Spleen (tissue), 13 donors: ENCODE measurements around the gene DDX20. TPM values are rescaled to one million over a fixed set of nuclear protein-coding genes. Genes with fewer than 3 reads are reported as not detected.

ENCODE experiments used
- DNase-seq: peaks from one replicate; pipeline ENCODE4 v3.0.0-alpha.2; 2020
- H3K27ac ChIP-seq, 8 donors: fragments of 200-600 bp; sonication (generic) in 7 of 8; 1 replicate in 4 of 8; 2 replicates in 4 of 8; pipeline versions ENCODE4 v1.5.0 to v1.8.0; 2016 to 2021; ENCODE audit warnings: inconsistent platforms in 4 of 8, mild to moderate bottlenecking in 4 of 8, moderate library complexity in 1 of 8
- H3K27me3 ChIP-seq, 7 donors: fragments of 200-600 bp; sonication (generic) in 6 of 7; replicated peaks in 1 of 7; 1 replicate in 4 of 7; 2 replicates in 3 of 7; pipeline versions ENCODE4 v1.5.0 to v1.8.0; 2016 to 2021; ENCODE audit warnings: inconsistent platforms in 3 of 7, mild to moderate bottlenecking in 1 of 7
- H3K36me3 ChIP-seq, 6 donors: fragments of 200-600 bp; sonication (generic) in 5 of 6; 1 replicate in 4 of 6; 2 replicates in 2 of 6; pipeline versions ENCODE4 v1.5.0 to v1.8.0; 2016 to 2021; ENCODE audit warnings: inconsistent platforms in 2 of 6
- H3K4me1 ChIP-seq, 6 donors: fragments of 200-600 bp; sonication (generic) in 5 of 6; 1 replicate in 3 of 6; 2 replicates in 3 of 6; pipeline versions ENCODE4 v1.5.0 to v1.8.0; 2016 to 2021; ENCODE audit warnings: inconsistent platforms in 3 of 6
- H3K4me3 ChIP-seq, 8 donors: fragments of 200-600 bp; sonication (generic) in 7 of 8; 1 replicate in 4 of 8; 2 replicates in 4 of 8; pipeline versions ENCODE4 v1.5.0 to v1.8.0; 2016 to 2021; ENCODE audit warnings: inconsistent platforms in 4 of 8, mild to moderate bottlenecking in 4 of 8, moderate library complexity in 2 of 8
- H3K9me3 ChIP-seq, 8 donors: fragments of 200-600 bp; sonication (generic) in 7 of 8; 1 replicate in 4 of 8; 2 replicates in 4 of 8; pipeline versions ENCODE4 v1.5.0 to v1.8.0; 2016 to 2021; ENCODE audit warnings: inconsistent platforms in 4 of 8
- POLR2A ChIP-seq, 3 donors: fragments of 450-650 bp; IDR thresholded peaks; one replicate each; pipeline ENCODE4 v1.5.1; 2017; ENCODE audit warnings: antibody characterized with exemption in 3 of 3, mild to moderate bottlenecking in 1 of 3
- POLR2AphosphoS5 ChIP-seq, 3 donors: sonication (generic); formaldehyde crosslinking; IDR thresholded peaks; one replicate each; pipeline ENCODE4 v1.5.1; 2017; ENCODE audit warnings: antibody characterized with exemption in 3 of 3
- WGBS, 5 donors: extraction: QIAGEN DNeasy Blood & Tissue Kit in 3 of 5; methylation state at CpG; one replicate each; pipeline versions ENCODE4 v1.1.5 to v1.1.7; 2013 to 2018; 5-methylcytosine and 5-hydroxymethylcytosine counted together
- intact Hi-C: fragments of 100-400 bp; cut with DNase I; formaldehyde crosslinking; loops from one replicate; pipeline ENCODE4 v1.15.0; 2023; ENCODE audit warnings: low total_unique reads
- long read RNA-seq, 2 donors: transcript quantifications; one replicate each; lab custom pipeline, GENCODE V29; 2026
- polyA plus RNA-seq, 3 donors: library from polyadenylated mRNA; stranded (reverse); fragments of 200-250 nt; gene quantifications; one replicate each; pipeline ENCODE4 v1.2.1, GENCODE V29; 2013
- total RNA-seq, 7 donors: library from RNA; depleted of rRNA in 3 of 7; stranded (reverse); fragments of >200 nt in 3 of 7; fragmentation: NEBNext Ultra II Directional in 4 of 7; extraction: Animal tissue kit (Norgen Biotek cat#: 25700) in 4 of 7; gene quantifications; one replicate each; pipeline versions ENCODE4 v1.1.0 to v1.2.1, GENCODE V29; 2016 to 2021
- TF ChIP-seq, protein P1 (sequence below), 11 experiments: fragments of 200-600 bp in 7 of 11; fragments of 450-650 bp in 4 of 11; sonication (generic) in 4 of 11; IDR thresholded peaks in 8 of 11; conservative IDR thresholded peaks in 3 of 11; 1 replicate in 7 of 11; 2 replicates in 4 of 11; pipeline versions ENCODE4 v1.4.0 to v1.8.0; 2016 to 2021; ENCODE audit warnings: antibody characterized with exemption in 11 of 11, inconsistent platforms in 4 of 11, mild to moderate bottlenecking in 1 of 11
- donor health status: healthy with polysubstance abuse.
- donor health status: DM: no; HTN: no; CAD: no; lungs with moderate emphysema.
- donor health status: DM: no; HTN: no; CAD: no.
- donor health status: Bipolar disorder and iron deficiency.
- donor health status: healthy.
- donor health status: DM: no; HTN: no; CAD: no.
- donor health status: DM: yes; HTN: yes; CAD: no.

The DDX20 gene, protein sequence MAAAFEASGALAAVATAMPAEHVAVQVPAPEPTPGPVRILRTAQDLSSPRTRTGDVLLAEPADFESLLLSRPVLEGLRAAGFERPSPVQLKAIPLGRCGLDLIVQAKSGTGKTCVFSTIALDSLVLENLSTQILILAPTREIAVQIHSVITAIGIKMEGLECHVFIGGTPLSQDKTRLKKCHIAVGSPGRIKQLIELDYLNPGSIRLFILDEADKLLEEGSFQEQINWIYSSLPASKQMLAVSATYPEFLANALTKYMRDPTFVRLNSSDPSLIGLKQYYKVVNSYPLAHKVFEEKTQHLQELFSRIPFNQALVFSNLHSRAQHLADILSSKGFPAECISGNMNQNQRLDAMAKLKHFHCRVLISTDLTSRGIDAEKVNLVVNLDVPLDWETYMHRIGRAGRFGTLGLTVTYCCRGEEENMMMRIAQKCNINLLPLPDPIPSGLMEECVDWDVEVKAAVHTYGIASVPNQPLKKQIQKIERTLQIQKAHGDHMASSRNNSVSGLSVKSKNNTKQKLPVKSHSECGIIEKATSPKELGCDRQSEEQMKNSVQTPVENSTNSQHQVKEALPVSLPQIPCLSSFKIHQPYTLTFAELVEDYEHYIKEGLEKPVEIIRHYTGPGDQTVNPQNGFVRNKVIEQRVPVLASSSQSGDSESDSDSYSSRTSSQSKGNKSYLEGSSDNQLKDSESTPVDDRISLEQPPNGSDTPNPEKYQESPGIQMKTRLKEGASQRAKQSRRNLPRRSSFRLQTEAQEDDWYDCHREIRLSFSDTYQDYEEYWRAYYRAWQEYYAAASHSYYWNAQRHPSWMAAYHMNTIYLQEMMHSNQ
- 10 to 100 TPM; 12.2 to 40.3 (median 16.1) TPM for total RNA-seq
- polyA plus RNA-seq = 10 to 100 TPM in 1 of 3 donors, 1 to 10 TPM in 2; 7.6 to 10.0 (median 8.4) TPM
- long read RNA-seq, donor 1, full-length matches to known transcripts = 6 of 18 reads
- long read RNA-seq, donor 1, partial matches to known transcripts = 12 of 18 reads
- long read RNA-seq, donor 1, other reads (novel, unspliced or antisense) = 0 of 18 reads
- long read RNA-seq, donor 2, full-length matches to known transcripts = 4 of 4 reads
- long read RNA-seq, donor 2, partial matches to known transcripts = 0 of 4 reads
- long read RNA-seq, donor 2, other reads (novel, unspliced or antisense) = 0 of 4 reads

DNA sequence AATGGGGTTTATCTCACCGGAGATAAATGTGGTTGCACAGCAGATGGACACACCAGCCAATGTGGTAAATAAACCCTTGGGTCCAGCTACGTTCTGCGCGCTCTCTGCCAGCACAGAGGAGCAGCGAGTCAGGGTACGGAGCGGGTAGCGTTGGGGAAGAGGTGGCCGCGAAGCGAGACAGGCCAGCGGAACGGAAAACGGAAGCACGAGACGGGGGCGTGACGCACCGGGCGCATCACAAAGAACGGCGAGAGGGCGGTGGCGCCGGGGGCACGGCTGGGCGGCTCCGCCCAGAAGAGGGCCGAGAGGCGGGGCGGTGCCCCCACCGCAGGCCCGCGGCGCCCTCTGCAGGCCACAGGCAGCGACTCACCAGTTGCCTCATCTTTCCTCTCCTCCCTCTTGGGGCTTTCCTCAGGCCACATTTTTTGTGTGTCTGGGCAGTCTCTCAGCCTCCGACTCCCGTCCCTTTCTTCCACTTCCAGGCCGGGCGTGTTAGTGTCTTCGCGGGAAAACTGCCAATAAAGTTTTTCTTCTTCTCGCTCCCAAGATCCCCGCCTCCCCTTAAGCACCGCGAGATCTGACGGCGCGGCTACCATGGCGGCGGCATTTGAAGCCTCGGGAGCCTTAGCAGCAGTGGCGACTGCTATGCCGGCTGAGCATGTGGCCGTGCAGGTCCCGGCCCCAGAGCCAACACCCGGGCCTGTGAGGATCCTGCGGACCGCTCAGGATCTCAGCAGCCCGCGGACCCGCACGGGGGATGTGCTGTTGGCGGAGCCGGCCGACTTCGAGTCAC is at the start of gene DDX20:
Gene DDX20, plus strand, starts transcription at position 571 of the 793 bp plus-strand sequence. Its CDS starts 24 bp downstream, at position 595.
- peak within 1 kb of the TSS; percentile 87 to 97 (median 95) for H3K27ac ChIP-seq
- intact Hi-C loops = loop anchor here (10.0 kb wide), 1 partner anchor 251 kb away; the partner anchor contains the start of genes ADORA3 and TMIGD3
- peak within 1 kb of the TSS; percentile 67 to 96 (median 81) for H3K4me3 ChIP-seq
- H3K9me3 ChIP-seq = no peaks in the 10 kb centered on the region
- peak; percentile 99 for DNase-seq
- H3K27me3 ChIP-seq = no peaks in the 10 kb centered on the region
- TF ChIP-seq, protein P1, sequence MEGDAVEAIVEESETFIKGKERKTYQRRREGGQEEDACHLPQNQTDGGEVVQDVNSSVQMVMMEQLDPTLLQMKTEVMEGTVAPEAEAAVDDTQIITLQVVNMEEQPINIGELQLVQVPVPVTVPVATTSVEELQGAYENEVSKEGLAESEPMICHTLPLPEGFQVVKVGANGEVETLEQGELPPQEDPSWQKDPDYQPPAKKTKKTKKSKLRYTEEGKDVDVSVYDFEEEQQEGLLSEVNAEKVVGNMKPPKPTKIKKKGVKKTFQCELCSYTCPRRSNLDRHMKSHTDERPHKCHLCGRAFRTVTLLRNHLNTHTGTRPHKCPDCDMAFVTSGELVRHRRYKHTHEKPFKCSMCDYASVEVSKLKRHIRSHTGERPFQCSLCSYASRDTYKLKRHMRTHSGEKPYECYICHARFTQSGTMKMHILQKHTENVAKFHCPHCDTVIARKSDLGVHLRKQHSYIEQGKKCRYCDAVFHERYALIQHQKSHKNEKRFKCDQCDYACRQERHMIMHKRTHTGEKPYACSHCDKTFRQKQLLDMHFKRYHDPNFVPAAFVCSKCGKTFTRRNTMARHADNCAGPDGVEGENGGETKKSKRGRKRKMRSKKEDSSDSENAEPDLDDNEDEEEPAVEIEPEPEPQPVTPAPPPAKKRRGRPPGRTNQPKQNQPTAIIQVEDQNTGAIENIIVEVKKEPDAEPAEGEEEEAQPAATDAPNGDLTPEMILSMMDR (IDR thresholded peaks at IDR 0.05 in 8 of 11, conservative IDR thresholded peaks at IDR 0.05 in 3 of 11) = peak; percentile 87 to 98 (median 94)
- TF ChIP-seq POLR2A (IDR thresholded peaks at IDR 0.05) (peak in 2 of 3 donors; percentile 26 to 52), POLR2AphosphoS5 (IDR thresholded peaks at IDR 0.05) (peak; percentile 95)
- 0 to 1% (median 0%) methylated on average over 37 to 67 of the region's 67 CpGs for WGBS, 5 donors
- peaks cover 14 to 42% (median 24%) of the 10 kb centered on the region in 6 donors for H3K4me1 ChIP-seq
- H3K36me3 ChIP-seq = peaks cover 0 to 32% (median 15%) of the 10 kb centered on the region in 6 donors

DNA sequence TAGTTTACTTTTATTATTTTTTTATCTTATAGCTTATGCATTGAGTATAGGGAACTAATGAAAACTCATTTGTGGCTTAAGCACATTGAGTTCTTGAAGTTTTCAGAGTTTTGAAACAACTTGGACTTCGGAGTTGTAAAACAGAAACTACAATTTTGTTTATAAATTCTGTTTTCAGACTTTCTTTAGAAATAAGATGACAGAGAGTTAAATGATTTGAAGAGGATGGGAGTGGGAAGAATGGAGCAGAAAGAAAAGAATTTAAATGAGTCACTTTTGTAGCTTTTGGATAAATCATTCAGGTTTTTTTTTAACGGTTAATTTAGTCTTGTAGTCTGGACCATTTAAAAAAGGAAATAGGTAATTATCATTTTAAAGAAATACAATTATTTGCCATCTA is 48.8 kb upstream of the DDX20 start:
- Histone ChIP-seq H3K4me3 (no peak overlapping the region), H3K9me3 (no peaks in the 10 kb centered on the region), H3K4me1 (peaks cover 0 to 31% (median 2%) of the 10 kb centered on the region in 6 donors), H3K27me3 (no peaks in the 10 kb centered on the region), H3K27ac (peak overlapping the region in 2 of 8 donors; percentile 65 to 82), H3K36me3 (peaks cover 2 to 100% (median 70%) of the 10 kb centered on the region in 6 donors)
- TF ChIP-seq POLR2A (IDR thresholded peaks at IDR 0.05) (no peak), POLR2AphosphoS5 (IDR thresholded peaks at IDR 0.05) (no peak)
- TF ChIP-seq, protein P1 (IDR thresholded peaks at IDR 0.05 in 8 of 11, conservative IDR thresholded peaks at IDR 0.05 in 3 of 11) = no peak
- no peak for DNase-seq
- 73 to 89% (median 75%) methylated on average over 2 of the region's 2 CpGs for WGBS, 5 donors
- intact Hi-C loops = no loop called here

DNA sequence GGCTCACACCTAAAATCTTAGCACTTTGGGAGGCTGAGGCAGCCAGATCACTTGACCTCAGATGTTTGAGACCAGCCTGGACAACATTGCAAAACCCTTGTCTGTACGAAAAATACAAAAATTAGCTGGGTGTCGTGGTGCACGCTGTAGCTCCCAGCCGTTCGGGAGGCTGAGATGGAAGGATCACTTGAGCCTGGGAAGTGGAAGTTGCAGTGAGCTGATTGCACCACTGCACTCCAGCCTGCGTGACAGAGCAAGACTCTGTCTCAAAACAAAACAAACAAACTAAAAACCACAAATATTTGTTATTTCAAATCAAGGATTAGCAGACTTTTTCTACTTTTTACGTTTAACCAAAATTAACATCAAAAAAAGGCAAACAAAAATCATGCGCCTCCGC is 47.8 kb upstream of the DDX20 start:
- Histone ChIP-seq H3K4me1 (peaks cover 0 to 31% (median 2%) of the 10 kb centered on the region in 6 donors), H3K9me3 (no peaks in the 10 kb centered on the region), H3K27me3 (no peaks in the 10 kb centered on the region), H3K27ac (peak overlapping the region in 6 of 8 donors; percentile 10 to 82 (median 38)), H3K4me3 (peak overlapping the region in 1 of 8 donors; percentile 0), H3K36me3 (peaks cover 2 to 100% (median 67%) of the 10 kb centered on the region in 6 donors)
- TF ChIP-seq, protein P1 (IDR thresholded peaks at IDR 0.05 in 8 of 11, conservative IDR thresholded peaks at IDR 0.05 in 3 of 11) = no peak
- peak in 2 of 3 donors; percentile 33 to 37 for TF ChIP-seq POLR2AphosphoS5 (IDR thresholded peaks at IDR 0.05)
- no peak for TF ChIP-seq POLR2A (IDR thresholded peaks at IDR 0.05)
- peak; percentile 77 for DNase-seq
- intact Hi-C loops = no loop called here
- 55 to 82% (median 67%) methylated on average over 9 of the region's 9 CpGs for WGBS, 5 donors
